ENCODE results near the gene AMBRA1. TPM values are rescaled to one million over a fixed set of nuclear protein-coding genes. Genes with fewer than 3 reads are reported as not detected.

Gene AMBRA1
- total RNA-seq, 4 donors from 2014 or later, result 25.7 to 33.1 (median 30.2) TPM

DNA sequence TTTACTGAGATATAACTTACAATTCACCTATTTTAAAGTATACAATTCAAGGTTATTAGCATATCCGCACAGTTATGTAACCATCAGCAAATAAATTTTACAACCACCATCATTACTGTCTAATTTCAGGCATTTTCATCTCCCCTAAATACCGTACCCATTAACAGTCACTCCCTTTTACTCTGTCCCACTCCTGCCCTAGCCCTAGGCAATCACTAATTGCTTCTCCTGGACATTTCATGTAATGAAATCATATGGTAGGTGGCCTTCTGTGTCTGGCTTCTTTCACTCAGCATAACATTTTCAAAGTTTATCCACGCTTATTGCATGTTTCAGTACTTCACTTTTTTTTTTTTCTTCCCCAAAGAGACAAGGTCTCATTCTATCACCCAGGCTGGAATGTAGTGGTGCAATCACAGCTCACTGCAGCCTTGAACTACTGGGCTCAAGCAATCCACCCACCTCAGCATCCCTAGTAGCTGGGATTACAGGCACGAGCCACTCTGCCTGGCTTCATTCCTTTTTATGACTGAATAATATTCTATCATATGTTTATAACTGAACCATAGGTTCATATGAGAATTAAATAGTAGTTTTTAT, 140.8 kb downstream of the AMBRA1 start:
- Histone ChIP-seq H3K36me3 (no peaks in the 10 kb centered on the region), H3K9me3 (no peaks in the 10 kb centered on the region), H3K4me3 (no peak overlapping the region), H3K27ac (no peak overlapping the region), H3K27me3 (no peaks in the 10 kb centered on the region), H3K4me1 (peaks cover 0 to 16% (median 4%) of the 10 kb centered on the region in 3 donors)
- WGBS, 2 donors (ENCODE audit: low coverage in 1 of 2), result 93 to 98% methylated on average over 4 of the region's 4 CpGs
- no peak for TF ChIP-seq POLR2A (IDR thresholded peaks at IDR 0.05)
- no peak for TF ChIP-seq POLR2AphosphoS5 (IDR thresholded peaks at IDR 0.05)
- TF ChIP-seq EP300 (IDR thresholded peaks at IDR 0.05), result no peak
- TF ChIP-seq, protein P1, sequence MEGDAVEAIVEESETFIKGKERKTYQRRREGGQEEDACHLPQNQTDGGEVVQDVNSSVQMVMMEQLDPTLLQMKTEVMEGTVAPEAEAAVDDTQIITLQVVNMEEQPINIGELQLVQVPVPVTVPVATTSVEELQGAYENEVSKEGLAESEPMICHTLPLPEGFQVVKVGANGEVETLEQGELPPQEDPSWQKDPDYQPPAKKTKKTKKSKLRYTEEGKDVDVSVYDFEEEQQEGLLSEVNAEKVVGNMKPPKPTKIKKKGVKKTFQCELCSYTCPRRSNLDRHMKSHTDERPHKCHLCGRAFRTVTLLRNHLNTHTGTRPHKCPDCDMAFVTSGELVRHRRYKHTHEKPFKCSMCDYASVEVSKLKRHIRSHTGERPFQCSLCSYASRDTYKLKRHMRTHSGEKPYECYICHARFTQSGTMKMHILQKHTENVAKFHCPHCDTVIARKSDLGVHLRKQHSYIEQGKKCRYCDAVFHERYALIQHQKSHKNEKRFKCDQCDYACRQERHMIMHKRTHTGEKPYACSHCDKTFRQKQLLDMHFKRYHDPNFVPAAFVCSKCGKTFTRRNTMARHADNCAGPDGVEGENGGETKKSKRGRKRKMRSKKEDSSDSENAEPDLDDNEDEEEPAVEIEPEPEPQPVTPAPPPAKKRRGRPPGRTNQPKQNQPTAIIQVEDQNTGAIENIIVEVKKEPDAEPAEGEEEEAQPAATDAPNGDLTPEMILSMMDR (IDR thresholded peaks at IDR 0.05), result no peak
- no peak for ATAC-seq

DNA sequence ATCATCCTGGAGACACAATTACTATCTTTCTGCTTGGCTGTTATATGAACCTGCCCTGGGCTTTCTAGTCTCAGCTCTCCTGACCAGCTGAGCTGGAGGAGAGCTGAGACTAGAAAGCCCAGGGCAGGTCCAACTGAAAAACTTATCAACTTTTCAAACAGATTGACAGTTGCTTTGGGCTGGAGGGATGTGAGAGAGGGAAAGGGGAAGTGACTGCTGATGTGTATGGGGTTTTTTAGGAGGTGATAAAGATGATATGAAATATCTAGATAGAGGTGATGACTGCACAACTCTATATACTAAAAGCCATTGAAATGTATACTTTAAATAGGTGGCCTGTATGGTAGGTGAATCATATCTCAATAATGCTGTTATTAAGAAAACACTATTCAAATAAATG, 142.1 kb downstream of the AMBRA1 start:
- peak overlapping the region in 2 of 4 donors; percentile 13 to 29 for H3K27ac ChIP-seq
- no peaks in the 10 kb centered on the region for H3K9me3 ChIP-seq
- H3K4me1 ChIP-seq, result peaks cover 0 to 23% (median 4%) of the 10 kb centered on the region in 3 donors
- no peak overlapping the region for H3K4me3 ChIP-seq
- TF ChIP-seq POLR2A (IDR thresholded peaks at IDR 0.05) (no peak), POLR2AphosphoS5 (IDR thresholded peaks at IDR 0.05) (no peak), EP300 (IDR thresholded peaks at IDR 0.05) (no peak)
- TF ChIP-seq, protein P1 (IDR thresholded peaks at IDR 0.05), result no peak
- no peaks in the 10 kb centered on the region for H3K36me3 ChIP-seq
- H3K27me3 ChIP-seq, result no peaks in the 10 kb centered on the region
- no peak for ATAC-seq

- Histone ChIP-seq H3K36me3 (no peaks in the 10 kb centered on the region), H3K9me3 (no peaks in the 10 kb centered on the region), H3K27me3 (no peaks in the 10 kb centered on the region), H3K4me3 (no peak overlapping the region), H3K27ac (peak overlapping the region in 3 of 4 donors; percentile 13 to 30 (median 29)), H3K4me1 (peaks cover 3 to 31% (median 5%) of the 10 kb centered on the region in 3 donors)
- WGBS, 2 donors (ENCODE audit: low coverage in 1 of 2), result 47 to 67% methylated on average over 1 to 3 of the region's 3 CpGs
- TF ChIP-seq POLR2AphosphoS5 (IDR thresholded peaks at IDR 0.05), result no peak
- no peak for TF ChIP-seq POLR2A (IDR thresholded peaks at IDR 0.05)
- no peak for TF ChIP-seq EP300 (IDR thresholded peaks at IDR 0.05)
- TF ChIP-seq, protein P1 (IDR thresholded peaks at IDR 0.05), result no peak
- ATAC-seq, result no peak
These were observed 142.9 kb downstream of the AMBRA1 start for GRCh38 chr11:46450846-46451477.

GRCh38 chr11:46447544-46447943, 146.3 kb downstream of the AMBRA1 start:
- no peak for TF ChIP-seq POLR2A (IDR thresholded peaks at IDR 0.05)
- TF ChIP-seq EP300 (IDR thresholded peaks at IDR 0.05), result no peak
- Histone ChIP-seq H3K27me3 (no peaks in the 10 kb centered on the region), H3K36me3 (peaks cover 2 to 9% of the 10 kb centered on the region in 2 donors), H3K4me1 (peaks cover 6 to 41% (median 7%) of the 10 kb centered on the region in 3 donors), H3K4me3 (no peak overlapping the region), H3K9me3 (no peaks in the 10 kb centered on the region), H3K27ac (no peak overlapping the region)
- no peak for ATAC-seq
- WGBS, 2 donors (ENCODE audit: low coverage in 1 of 2), result 94 to 96% methylated on average over 2 of the region's 2 CpGs

- peaks cover 2 to 23% of the 10 kb centered on the region in 2 donors for H3K36me3 ChIP-seq
- no peaks in the 10 kb centered on the region for H3K27me3 ChIP-seq
- peak; percentile 43 for ATAC-seq
- peaks cover 4 to 34% (median 6%) of the 10 kb centered on the region in 3 donors for H3K4me1 ChIP-seq
- TF ChIP-seq, protein P1 (IDR thresholded peaks at IDR 0.05), result peak in 2 of 4 experiments; percentile 4 to 39
- no peak for TF ChIP-seq POLR2AphosphoS5 (IDR thresholded peaks at IDR 0.05)
- H3K4me3 ChIP-seq, result no peak overlapping the region
- 20 to 29% methylated on average over 2 to 4 of the region's 4 CpGs for WGBS, 2 donors (ENCODE audit: low coverage in 1 of 2)
- no peaks in the 10 kb centered on the region for H3K9me3 ChIP-seq
- peak overlapping the region in 2 of 4 donors; percentile 1 to 55 for H3K27ac ChIP-seq
These were observed 147.7 kb downstream of the AMBRA1 start for GRCh38 chr11:46445920-46446771.
